ENCODE results near the gene ESR2.

The ESR2 gene

DNA sequence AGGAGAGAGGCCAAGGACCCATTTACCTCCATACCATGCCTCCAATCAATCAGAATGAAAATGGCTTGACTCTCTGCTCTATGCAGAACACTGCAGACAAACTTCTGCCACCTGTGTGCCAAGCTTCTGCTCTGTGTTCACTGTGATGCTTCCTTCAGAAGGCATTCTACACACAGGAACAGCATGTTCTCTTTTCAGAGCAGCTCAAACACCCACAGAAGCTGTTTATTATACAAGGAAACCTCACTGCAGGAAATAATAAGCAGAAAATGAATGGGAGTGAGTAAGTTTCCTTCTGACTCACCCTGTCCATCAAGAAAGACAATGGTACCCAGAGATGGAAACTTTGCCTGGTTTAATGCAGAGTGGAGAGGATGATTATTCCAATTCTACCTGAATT, 2.4 kb upstream of the ESR2 start:
- DNase-seq: no peak
- H3K4me3 ChIP-seq: no peak overlapping the region
- no peaks in the 10 kb centered on the region for H3K36me3 ChIP-seq
- intact Hi-C loops (cut with DNase I; ENCODE audit: low total_unique reads): loop anchor here (10.0 kb wide), 1 partner anchor 502 kb away; no protein-coding TSS in a partner anchor
- no peak overlapping the region for H3K27ac ChIP-seq
- H3K27me3 ChIP-seq: peaks cover 0 to 35% of the 10 kb centered on the region in 2 donors
- H3K4me1 ChIP-seq: peaks cover 0 to 15% (median 14%) of the 10 kb centered on the region in 4 donors
- H3K9me3 ChIP-seq: no peaks in the 10 kb centered on the region
- TF ChIP-seq, protein P1, sequence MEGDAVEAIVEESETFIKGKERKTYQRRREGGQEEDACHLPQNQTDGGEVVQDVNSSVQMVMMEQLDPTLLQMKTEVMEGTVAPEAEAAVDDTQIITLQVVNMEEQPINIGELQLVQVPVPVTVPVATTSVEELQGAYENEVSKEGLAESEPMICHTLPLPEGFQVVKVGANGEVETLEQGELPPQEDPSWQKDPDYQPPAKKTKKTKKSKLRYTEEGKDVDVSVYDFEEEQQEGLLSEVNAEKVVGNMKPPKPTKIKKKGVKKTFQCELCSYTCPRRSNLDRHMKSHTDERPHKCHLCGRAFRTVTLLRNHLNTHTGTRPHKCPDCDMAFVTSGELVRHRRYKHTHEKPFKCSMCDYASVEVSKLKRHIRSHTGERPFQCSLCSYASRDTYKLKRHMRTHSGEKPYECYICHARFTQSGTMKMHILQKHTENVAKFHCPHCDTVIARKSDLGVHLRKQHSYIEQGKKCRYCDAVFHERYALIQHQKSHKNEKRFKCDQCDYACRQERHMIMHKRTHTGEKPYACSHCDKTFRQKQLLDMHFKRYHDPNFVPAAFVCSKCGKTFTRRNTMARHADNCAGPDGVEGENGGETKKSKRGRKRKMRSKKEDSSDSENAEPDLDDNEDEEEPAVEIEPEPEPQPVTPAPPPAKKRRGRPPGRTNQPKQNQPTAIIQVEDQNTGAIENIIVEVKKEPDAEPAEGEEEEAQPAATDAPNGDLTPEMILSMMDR (IDR thresholded peaks at IDR 0.05): no peak

- H3K4me1 ChIP-seq: peaks cover 0 to 15% (median 14%) of the 10 kb centered on the region in 4 donors
These were observed 672 bp upstream of the ESR2 start for GRCh38 chr14:64294672-64295413.

GRCh38 chr14:64292197-64292596, 2.0 kb downstream of the ESR2 start:
- DNase-seq: no peak
- no peaks in the 10 kb centered on the region for H3K9me3 ChIP-seq
- H3K4me1 ChIP-seq: peaks cover 0 to 15% (median 14%) of the 10 kb centered on the region in 4 donors
- H3K27ac ChIP-seq: no peak overlapping the region
- H3K4me3 ChIP-seq: no peak overlapping the region
- H3K27me3 ChIP-seq: peaks cover 0 to 60% of the 10 kb centered on the region in 2 donors
- TF ChIP-seq, protein P1 (IDR thresholded peaks at IDR 0.05): no peak
- no peaks in the 10 kb centered on the region for H3K36me3 ChIP-seq
- intact Hi-C loops (cut with DNase I; ENCODE audit: low total_unique reads): loop anchor here (10.0 kb wide), 1 partner anchor 497 kb away; no protein-coding TSS in a partner anchor

More at GRCh38 chr14:64294672-64295413, 672 bp upstream of the ESR2 start:
- Histone ChIP-seq H3K27ac (no peak overlapping the region), H3K27me3 (peaks cover 0 to 52% of the 10 kb centered on the region in 2 donors), H3K4me3 (peak overlapping the region; percentile 10 to 44), H3K9me3 (no peaks in the 10 kb centered on the region), H3K36me3 (no peaks in the 10 kb centered on the region)
- TF ChIP-seq, protein P1 (IDR thresholded peaks at IDR 0.05): peak; percentile 40 to 53
- intact Hi-C loops (cut with DNase I; ENCODE audit: low total_unique reads): loop anchor here (10.0 kb wide), 1 partner anchor 500 kb away; no protein-coding TSS in a partner anchor
- DNase-seq: peak in 1 of 2 donors; percentile 69

DNA sequence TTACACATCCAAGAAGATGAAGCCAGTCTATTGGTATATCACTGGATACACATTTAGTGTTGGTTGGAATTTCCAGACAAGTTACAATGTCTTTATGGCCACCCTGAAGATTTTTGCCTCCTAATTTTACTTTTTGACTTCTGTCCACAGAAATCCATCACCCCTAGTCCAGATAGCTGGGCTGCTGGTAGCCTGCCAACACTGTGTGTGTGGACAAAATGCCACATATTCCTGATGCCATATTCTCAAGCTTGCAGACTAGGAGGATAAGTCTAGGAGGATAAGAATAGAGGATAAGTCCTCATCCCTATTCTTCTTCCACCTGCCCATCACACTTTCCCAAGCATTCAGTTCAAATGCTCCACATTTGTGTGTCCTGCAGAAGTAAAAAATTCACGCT, 4.6 kb downstream of the ESR2 start:
- Histone ChIP-seq H3K27me3 (peaks cover 0 to 50% of the 10 kb centered on the region in 2 donors), H3K4me1 (peaks cover 0 to 12% (median 10%) of the 10 kb centered on the region in 4 donors), H3K4me3 (no peak overlapping the region), H3K27ac (no peak overlapping the region), H3K36me3 (no peaks in the 10 kb centered on the region), H3K9me3 (no peaks in the 10 kb centered on the region)
- TF ChIP-seq, protein P1 (IDR thresholded peaks at IDR 0.05): no peak
- intact Hi-C loops (cut with DNase I; ENCODE audit: low total_unique reads): no loop called here
- no peak for DNase-seq

DNA sequence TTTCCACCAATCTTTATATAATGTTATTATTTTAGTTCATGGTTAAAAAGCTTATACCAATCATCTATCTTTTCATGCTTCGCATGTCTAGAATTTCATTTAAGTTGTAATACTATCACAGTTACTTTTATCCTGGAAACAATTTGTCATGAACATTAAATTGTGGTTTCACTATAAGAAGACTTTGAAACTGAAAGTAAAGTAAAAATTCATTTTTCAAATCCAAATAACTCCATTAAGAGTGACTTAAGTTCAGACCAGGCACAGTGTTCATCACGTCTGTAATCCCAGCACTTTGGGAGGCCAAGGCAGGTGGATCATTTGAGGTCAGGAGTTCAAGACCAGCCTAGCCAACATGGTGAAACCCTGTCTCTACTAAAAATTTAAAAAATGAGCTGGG, 12.4 kb downstream of the ESR2 start:
- Histone ChIP-seq H3K4me1 (no peaks in the 10 kb centered on the region), H3K4me3 (no peak overlapping the region), H3K27ac (no peak overlapping the region), H3K36me3 (no peaks in the 10 kb centered on the region), H3K9me3 (no peaks in the 10 kb centered on the region), H3K27me3 (no peaks in the 10 kb centered on the region)
- intact Hi-C loops (cut with DNase I; ENCODE audit: low total_unique reads): no loop called here
- no peak for DNase-seq
- TF ChIP-seq, protein P1 (IDR thresholded peaks at IDR 0.05): no peak

Data from tibial artery (tissue), 4 donors.